ENCODE measurements around the gene AP1S1.

AP1S1 gene

DNA sequence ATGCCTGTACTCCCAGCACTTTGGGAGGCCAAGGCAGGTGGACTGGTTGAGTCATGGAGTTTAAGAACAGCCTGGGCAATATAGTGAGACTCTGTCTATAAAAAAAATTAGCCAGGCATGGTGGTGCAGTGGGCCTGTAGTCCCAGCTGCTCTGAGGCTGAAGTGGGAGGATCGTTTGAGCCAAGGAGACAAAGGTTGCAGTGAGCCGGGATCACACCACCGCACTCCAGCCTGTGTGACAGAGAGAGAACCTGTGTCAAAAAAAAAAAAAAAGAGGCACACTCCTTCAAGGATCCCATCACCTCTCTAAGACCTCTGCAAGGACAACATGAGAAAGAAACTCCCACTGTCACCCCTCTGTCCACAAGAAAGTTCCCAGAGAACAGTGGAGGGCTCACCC is 21.4 kb downstream of the AP1S1 start:
- DNase-seq (ENCODE audit: low spot score), result no peak
- no peak for TF ChIP-seq CTCF (IDR thresholded peaks at IDR 0.05; ENCODE audit: extremely low read depth, missing control alignments)

DNA sequence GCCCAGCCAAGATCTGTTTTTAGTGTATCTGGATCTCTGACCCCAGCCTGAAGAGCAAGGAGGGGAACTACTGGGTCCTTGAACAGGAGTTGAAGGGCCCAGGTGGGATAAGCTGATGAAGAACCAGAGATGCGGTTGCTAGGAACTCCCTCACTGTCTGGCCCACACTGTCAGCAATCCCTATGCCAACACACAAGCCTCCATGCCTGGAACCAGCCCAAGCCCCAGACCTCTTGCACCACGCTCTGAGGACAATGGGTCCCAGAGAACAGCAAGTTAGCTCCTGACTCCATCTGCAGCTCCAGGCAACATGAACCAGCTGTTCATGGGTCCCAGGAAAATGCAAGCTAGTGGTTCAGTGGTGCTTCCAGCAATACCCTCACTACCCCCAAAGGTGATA is 23.4 kb downstream of the AP1S1 start:
- DNase-seq (ENCODE audit: low spot score), result no peak
- TF ChIP-seq CTCF (IDR thresholded peaks at IDR 0.05; ENCODE audit: extremely low read depth, missing control alignments), result no peak

DNA sequence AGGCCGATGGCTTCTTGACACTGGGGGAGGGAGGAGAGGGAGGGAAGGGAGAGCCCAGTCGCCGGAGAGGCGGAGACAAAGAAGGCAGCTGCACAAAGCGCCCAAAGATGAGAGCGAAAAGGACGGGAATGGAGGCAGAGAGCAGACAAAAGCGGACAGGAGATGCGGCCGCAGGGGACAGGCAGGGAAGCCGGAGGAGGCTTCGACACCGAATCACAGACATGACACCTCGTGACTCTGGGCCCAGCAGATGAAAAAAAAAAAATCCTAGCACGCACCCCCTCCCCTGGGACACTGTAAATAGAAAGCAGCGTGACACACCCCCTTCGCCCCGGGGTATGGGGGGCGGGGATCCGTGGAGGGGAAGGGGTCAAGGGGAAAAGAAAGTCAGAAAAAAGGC is 24.8 kb downstream of the AP1S1 start:
- no peak for TF ChIP-seq CTCF (IDR thresholded peaks at IDR 0.05; ENCODE audit: extremely low read depth, missing control alignments)
- DNase-seq (ENCODE audit: low spot score), result no peak

GRCh38 chr7:101179713-101180112 is 25.4 kb downstream of the AP1S1 start:
- no peak for DNase-seq (ENCODE audit: low spot score)
- no peak for TF ChIP-seq CTCF (IDR thresholded peaks at IDR 0.05; ENCODE audit: extremely low read depth, missing control alignments)

DNA sequence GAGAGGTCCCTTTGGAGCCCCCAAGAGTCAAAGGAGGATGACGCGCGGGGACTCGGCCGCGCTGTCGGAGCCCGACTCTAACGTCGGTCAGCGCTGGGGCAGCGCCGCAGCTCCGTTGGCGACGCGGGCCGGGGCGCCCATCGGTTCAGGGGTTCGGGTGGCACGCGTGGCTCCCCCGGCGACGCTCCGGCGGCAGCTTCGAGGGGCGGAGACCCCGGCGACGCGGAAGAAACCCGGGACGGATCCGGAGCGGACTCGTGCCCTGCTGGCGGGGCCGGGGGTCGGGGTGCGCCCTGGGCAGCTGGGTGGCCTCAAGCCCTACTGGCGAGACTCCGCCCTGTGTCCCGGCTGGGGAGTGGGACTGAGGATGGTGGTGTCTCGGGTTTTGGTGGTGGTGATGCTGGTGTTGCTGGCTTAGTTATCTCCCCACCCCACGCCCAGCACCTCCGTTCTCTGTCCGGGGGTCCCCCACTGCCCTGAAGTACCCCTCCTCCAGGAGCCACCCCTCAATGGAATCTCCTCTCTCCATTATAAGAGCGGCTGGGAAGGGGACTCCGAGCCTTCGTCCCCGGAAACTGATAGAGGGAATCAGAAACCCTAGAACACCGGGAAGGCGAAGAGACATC is 26.0 kb downstream of the AP1S1 start, which contains the start of gene NAT16:
NAT16 (minus strand) TSS at position 164 of the 626 bp plus-strand sequence. CDS start 5,486 bp downstream, outside the sequence.
- TF ChIP-seq CTCF (IDR thresholded peaks at IDR 0.05; ENCODE audit: extremely low read depth, missing control alignments), result no peak
- DNase-seq (ENCODE audit: low spot score), result no peak

DNA sequence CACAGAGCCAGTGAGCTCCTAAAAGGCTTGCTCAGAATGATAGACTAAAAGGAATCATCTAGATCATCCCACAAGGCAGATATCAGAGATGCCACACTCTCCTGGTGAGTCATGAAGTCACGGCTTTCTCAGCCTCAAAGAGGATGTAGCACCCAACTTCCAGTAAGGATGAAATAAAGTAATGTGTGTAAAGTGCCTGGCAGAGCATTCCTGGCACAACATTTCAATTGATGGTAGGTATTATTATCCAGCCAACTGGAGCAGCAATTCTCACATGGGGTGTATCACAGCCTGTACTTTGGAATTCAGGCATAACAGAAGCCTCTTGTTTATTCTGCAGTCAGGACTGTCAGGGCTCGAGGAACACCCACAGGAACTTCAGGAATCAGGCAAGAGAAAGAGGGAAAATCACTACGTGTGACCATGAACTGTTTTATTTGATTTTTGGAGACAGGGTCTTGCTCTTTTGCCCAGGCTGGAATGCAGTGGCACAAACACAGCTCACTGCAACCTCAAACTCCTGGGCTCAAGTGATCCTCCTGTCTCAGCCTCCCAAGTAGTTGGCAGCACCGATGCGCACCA is 31.1 kb downstream of the AP1S1 start:
- no peak for TF ChIP-seq CTCF (IDR thresholded peaks at IDR 0.05; ENCODE audit: extremely low read depth, missing control alignments)
- no peak for DNase-seq (ENCODE audit: low spot score)

- no peak for TF ChIP-seq CTCF (IDR thresholded peaks at IDR 0.05; ENCODE audit: extremely low read depth, missing control alignments)
- DNase-seq (ENCODE audit: low spot score), result no peak
Measured at GRCh38 chr7:101186194-101186593, 31.9 kb downstream of the AP1S1 start.
